KBM-7 (cell line): ENCODE measurements around the gene ZNF490.

ENCODE experiments used
- DNase-seq: peaks from one replicate; pipeline ENCODE4 v3.0.0-alpha.2; 2015
- in situ Hi-C: fragments of 300-500 bp; cut with MboI; formaldehyde crosslinking; loops from 2 replicates; pipeline ENCODE4 v1.14.3; 2020; ENCODE audit warnings: low sequenced_read_pairs, low pct_unique_long_range_greater_than_20kb, mixed read lengths

Gene ZNF490

DNA sequence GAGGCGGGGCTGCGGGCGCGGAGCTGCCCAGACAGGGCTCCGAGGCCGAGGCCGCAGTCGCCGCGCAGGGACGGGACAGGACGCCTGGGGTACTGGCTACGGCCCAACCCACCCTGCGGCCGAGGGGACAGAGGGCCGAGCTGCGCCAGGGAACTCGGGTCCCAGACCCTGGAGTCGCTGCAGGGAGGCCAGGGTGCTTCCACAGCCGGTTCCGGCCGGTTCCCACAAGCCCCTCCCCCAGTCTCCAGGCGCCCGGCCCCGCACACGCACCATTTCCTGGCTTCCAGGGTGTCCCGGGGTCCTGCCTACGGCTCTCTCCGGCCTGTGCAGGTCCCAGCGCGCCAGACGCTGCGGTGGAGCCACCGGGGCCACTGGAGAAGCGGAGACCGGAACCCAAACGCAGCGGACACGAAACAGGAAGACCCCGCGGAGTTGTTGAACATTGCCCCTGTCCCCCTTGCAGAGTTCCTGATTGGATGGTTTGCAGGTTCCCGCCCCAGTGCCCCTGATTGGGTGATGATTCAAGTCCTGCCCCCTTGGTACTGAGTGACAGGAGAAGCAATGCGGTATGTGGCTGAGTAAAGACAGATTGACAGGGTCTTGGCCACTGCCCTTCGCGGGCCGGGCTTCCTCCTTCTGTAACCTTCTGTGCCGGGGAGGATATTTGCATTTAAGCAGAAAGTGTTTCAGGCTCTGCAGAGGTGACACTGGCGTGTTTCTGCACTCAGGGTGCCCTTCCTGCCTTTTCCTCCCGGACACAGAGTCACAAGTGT, 59.4 kb downstream of the ZNF490 start, which contains the start of gene ZNF564:
Gene ZNF564 (minus strand): TSS at position 423 of the 773 bp plus-strand sequence. CDS start 150 bp downstream, at position 273.
- peak; percentile 99 for DNase-seq
- in situ Hi-C loops, result no loop called here

DNA sequence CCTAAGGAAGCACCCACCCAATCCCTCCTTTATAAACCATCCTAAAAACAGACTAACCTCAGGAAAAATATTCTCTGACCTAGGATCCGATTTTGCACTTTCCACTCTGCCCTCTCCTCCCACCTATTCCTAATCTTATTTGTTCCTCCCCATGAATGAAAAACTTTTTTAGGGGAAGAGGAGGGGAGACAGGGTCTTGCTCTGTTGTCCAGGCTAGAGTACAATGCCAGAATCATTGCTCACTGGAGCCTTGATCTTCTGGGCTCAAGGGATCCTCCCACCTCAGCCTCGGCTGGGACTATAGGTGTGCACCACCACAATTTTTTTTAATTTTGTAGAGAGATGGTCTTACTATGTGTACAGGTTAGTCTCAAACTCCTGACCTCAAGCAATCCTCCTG, 63.7 kb downstream of the ZNF490 start:
- in situ Hi-C loops, result no loop called here
- DNase-seq, result no peak

DNA sequence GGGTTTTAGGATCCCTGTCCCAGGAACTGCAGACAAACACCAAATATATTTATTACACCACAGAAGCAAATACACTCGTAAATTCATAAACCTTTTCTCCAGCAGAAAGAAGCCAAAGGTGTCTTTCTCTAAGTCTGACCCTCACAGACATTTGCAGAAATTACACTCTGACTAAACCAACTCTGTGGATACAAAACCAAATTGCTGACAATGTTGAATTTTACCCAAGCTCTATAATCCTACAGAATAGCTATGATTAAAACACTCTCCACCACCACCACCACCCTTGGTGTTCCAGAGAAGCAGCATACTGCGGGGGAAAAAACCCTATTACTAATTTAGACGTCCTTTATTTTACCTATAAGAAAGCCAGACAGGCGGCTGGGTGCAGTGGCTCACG, 64.5 kb downstream of the ZNF490 start:
- in situ Hi-C loops, result no loop called here

DNA sequence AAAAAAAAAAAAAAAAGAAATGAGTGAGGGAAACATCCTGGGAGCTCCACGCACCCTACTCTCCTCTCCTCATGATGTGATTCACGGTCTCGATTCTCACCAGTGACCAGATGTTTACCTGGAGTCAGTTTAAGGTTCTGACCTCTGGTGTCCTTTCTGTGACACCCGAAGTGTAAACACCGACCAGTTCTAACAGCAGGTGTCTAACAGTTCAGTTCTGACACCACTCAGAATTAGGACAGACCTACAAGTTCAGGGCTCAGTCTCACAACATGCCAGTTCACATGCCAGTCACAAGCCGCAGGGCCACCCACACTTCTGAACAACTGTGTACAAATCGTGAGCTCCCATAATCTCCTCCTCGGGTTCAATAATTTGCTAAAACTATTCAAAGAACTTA, 65.3 kb downstream of the ZNF490 start:
- in situ Hi-C loops, result no loop called here
- DNase-seq, result no peak

More for the DNA sequence above, 64.5 kb downstream of the ZNF490 start:
- DNase-seq, result no peak

DNA sequence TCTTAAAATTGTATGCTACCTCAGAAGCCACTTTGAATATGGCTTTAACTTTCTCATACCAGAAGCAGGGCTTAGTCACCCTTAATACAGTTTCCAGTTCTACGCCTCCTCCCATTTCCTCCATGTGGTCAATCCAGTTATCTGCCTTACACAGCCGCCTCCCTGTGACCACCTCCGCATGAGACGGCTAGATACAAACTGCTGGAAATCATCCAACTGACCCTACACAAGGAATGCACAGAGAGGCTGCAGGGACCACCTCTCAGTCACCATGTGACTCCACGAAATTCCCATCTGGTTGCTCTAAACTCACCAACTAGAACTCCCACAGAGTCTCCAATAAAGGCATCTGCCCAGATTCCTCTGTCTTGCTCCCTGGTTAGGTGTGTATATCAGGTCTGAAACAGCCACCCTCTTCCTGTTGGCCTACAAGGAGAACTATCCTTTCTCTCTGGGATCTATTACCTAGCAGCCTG, 66.2 kb downstream of the ZNF490 start:
- DNase-seq, result peak; percentile 57
- in situ Hi-C loops, result no loop called here

DNA sequence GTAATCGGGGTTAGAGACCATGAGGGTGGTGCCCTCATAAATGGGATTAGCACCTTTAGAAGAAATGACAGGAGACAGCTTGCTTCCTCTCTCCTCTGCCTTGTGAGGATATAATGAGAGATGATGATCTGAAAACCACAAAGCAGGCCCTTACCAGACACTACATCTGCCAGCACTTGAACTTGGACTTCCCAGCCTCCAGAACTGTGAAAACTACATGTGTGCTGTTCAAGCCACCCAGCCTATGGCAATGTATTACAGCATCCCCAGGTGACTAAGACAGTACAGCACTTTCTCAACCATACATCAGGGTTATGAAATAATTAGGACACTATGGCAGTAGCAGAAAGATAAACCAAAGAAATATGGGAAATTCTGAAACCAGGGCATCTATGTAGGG, 66.8 kb downstream of the ZNF490 start:
- in situ Hi-C loops, result no loop called here
- DNase-seq, result peak; percentile 19
